Neural cell (in vitro differentiated cells): Measurements from ENCODE around the gene VAT1L. TPM values are rescaled to one million over a fixed set of nuclear protein-coding genes. Genes with fewer than 3 reads are reported as not detected.

Source experiments
- H2AFZ ChIP-seq: fragments of 200-600, 300-800 bp; sonication (generic), shearing (Covaris generic); 2 replicates; pipeline ENCODE4 v1.6.0; 2014; ENCODE audit warnings: low read depth, mild to moderate bottlenecking, antibody characterized with exemption, low read length, moderate library complexity
- H3F3A ChIP-seq: fragments of 200-600 bp; shearing (Covaris generic); 2 replicates; pipeline ENCODE4 v1.6.1; 2016; ENCODE audit warnings: mild to moderate bottlenecking, moderate library complexity, mixed read lengths, antibody characterized with exemption, low read length; ENCODE audit not compliant: insufficient read depth, poor library complexity, severe bottlenecking
- H3K27ac ChIP-seq: fragments of 200-600, 300-800 bp; sonication (generic), shearing (Covaris generic); 2 replicates; pipeline ENCODE4 v1.5.1; 2014; ENCODE audit warnings: mild to moderate bottlenecking, low read length, moderate library complexity
- H3K27me3 ChIP-seq: fragments of 300-800, 200-600 bp; sonication (generic), shearing (Covaris generic); 2 replicates; pipeline ENCODE4 v1.6.0; 2014; ENCODE audit warnings: mild to moderate bottlenecking, low read depth, low read length, moderate library complexity; ENCODE audit not compliant: insufficient read depth
- H3K36me3 ChIP-seq: fragments of 300-800, 200-600 bp; sonication (generic), shearing (Covaris generic); 2 replicates; pipeline ENCODE4 v1.5.1; 2014; ENCODE audit warnings: mild to moderate bottlenecking, antibody characterized with exemption, low read length, moderate library complexity; ENCODE audit not compliant: insufficient read depth
- H3K4me2 ChIP-seq: fragments of 300-800, 200-600 bp; sonication (generic), shearing (Covaris generic); 2 replicates; pipeline ENCODE4 v1.6.0; 2014; ENCODE audit warnings: mild to moderate bottlenecking, low read length
- H3K4me3 ChIP-seq: fragments of 300-800, 200-600 bp; sonication (generic), shearing (Covaris generic); 2 replicates; pipeline ENCODE4 v1.5.1; 2014; ENCODE audit warnings: mild to moderate bottlenecking, low read length, moderate library complexity
- H3K79me2 ChIP-seq: fragments of 200-600 bp; shearing (Covaris generic); replicated peaks from 2 replicates; pipeline ENCODE4 v1.6.0; 2014; ENCODE audit warnings: mild to moderate bottlenecking, low read length, moderate library complexity; ENCODE audit not compliant: insufficient read depth
- H3K9ac ChIP-seq: fragments of 300-800, 200-600 bp; sonication (generic), shearing (Covaris generic); 2 replicates; pipeline ENCODE4 v1.6.1; 2016; ENCODE audit warnings: mild to moderate bottlenecking, low read length, mixed read lengths
- H3K9me2 ChIP-seq: fragments of 200-600 bp; shearing (Covaris generic); 2 replicates; pipeline ENCODE4 v1.6.1; 2016; ENCODE audit warnings: mild to moderate bottlenecking, low read length, mixed read lengths; ENCODE audit not compliant: insufficient read depth
- H3K9me3 ChIP-seq: fragments of 200-600, 300-800 bp; sonication (generic), shearing (Covaris generic); 2 replicates; pipeline ENCODE4 v1.6.1; 2016; ENCODE audit warnings: mild to moderate bottlenecking, mixed run types, low read length, moderate library complexity, mixed read lengths
- H4K20me1 ChIP-seq: fragments of 200-600 bp; shearing (Covaris generic); 2 replicates; pipeline ENCODE4 v1.6.1; 2016; ENCODE audit warnings: mild to moderate bottlenecking, mixed run types; ENCODE audit not compliant: insufficient read depth
- CTCF ChIP-seq: fragments of 450-650 bp; IDR thresholded peaks from 2 replicates; pipeline ENCODE4 v1.5.1; 2014; ENCODE audit warnings: antibody characterized with exemption, mild to moderate bottlenecking, moderate library complexity; ENCODE audit not compliant: poor library complexity, severe bottlenecking
- EP300 ChIP-seq: fragments of 450-650 bp; conservative IDR thresholded peaks from 2 replicates; pipeline ENCODE4 v1.6.1; 2014; ENCODE audit warnings: antibody characterized with exemption, mild to moderate bottlenecking, moderate library complexity; ENCODE audit not compliant: poor library complexity, severe bottlenecking
- EZH2 ChIP-seq: fragments of 200-600, 300-800 bp; shearing (Covaris generic), sonication (generic); IDR thresholded peaks from 2 replicates; pipeline ENCODE4 v1.6.1; 2014; ENCODE audit warnings: antibody characterized with exemption, low read length, borderline replicate concordance, mild to moderate bottlenecking; ENCODE audit not compliant: insufficient read depth, poor library complexity, severe bottlenecking
- MXI1 ChIP-seq: fragments of 450-650 bp; conservative IDR thresholded peaks from 2 replicates; pipeline ENCODE4 v1.6.1; 2014; ENCODE audit warnings: antibody characterized with exemption, mild to moderate bottlenecking; ENCODE audit not compliant: poor library complexity, severe bottlenecking
- POLR2AphosphoS5 ChIP-seq: IDR thresholded peaks from 2 replicates; pipeline ENCODE4 v1.6.1; 2012
- RAD21 ChIP-seq: fragments of 450-650 bp; conservative IDR thresholded peaks from 2 replicates; pipeline ENCODE4 v1.6.1; 2014; ENCODE audit warnings: antibody characterized with exemption, mild to moderate bottlenecking, moderate library complexity
- REST ChIP-seq: IDR thresholded peaks from 2 replicates; pipeline ENCODE4 v1.6.1; 2012; ENCODE audit warnings: borderline replicate concordance
- SMC3 ChIP-seq: fragments of 450-650 bp; conservative IDR thresholded peaks from 2 replicates; pipeline ENCODE4 v1.6.1; 2014; ENCODE audit warnings: antibody characterized with exemption, mild to moderate bottlenecking, moderate library complexity; ENCODE audit not compliant: poor library complexity
- TAF1 ChIP-seq: IDR thresholded peaks from 2 replicates; pipeline ENCODE4 v1.6.1; 2012; ENCODE audit warnings: low read depth
- polyA plus RNA-seq: library from polyadenylated mRNA; depleted of rRNA; stranded (reverse); fragments of >200 nt; gene quantifications from 2 replicates; pipeline ENCODE4 v1.2.3, GENCODE V29; 2014

VAT1L gene
- polyA plus RNA-seq, 1 donor from 2014 or later = 54.5 TPM

GRCh38 chr16:77859493-77860232 is 71.3 kb downstream of the VAT1L start:
- H2AFZ ChIP-seq = no peak overlapping the region
- H3F3A ChIP-seq = no peaks in the 10 kb centered on the region
- H3K4me2 ChIP-seq = no peak overlapping the region
- H3K9ac ChIP-seq = no peak overlapping the region
- H3K27ac ChIP-seq = no peak overlapping the region
- H4K20me1 ChIP-seq = no peaks in the 10 kb centered on the region
- no peaks in the 10 kb centered on the region for H3K9me2 ChIP-seq
- H3K79me2 ChIP-seq = no peaks in the 10 kb centered on the region
- TF ChIP-seq POLR2AphosphoS5 (no peak), EZH2 (no peak), EP300 (no peak), SMC3 (no peak), MXI1 (no peak), RAD21 (no peak), CTCF (no peak), TAF1 (no peak), REST (no peak)
- no peaks in the 10 kb centered on the region for H3K27me3 ChIP-seq
- no peaks in the 10 kb centered on the region for H3K9me3 ChIP-seq
- no peak overlapping the region for H3K4me3 ChIP-seq
- H3K36me3 ChIP-seq = no peaks in the 10 kb centered on the region

GRCh38 chr16:77860953-77861352 is 72.6 kb downstream of the VAT1L start:
- no peaks in the 10 kb centered on the region for H3F3A ChIP-seq
- H3K79me2 ChIP-seq = no peaks in the 10 kb centered on the region
- no peak for TF ChIP-seq REST
- peak; percentile 85 for TF ChIP-seq EP300
- peak; percentile 62 for TF ChIP-seq POLR2AphosphoS5
- no peak overlapping the region for H2AFZ ChIP-seq
- no peaks in the 10 kb centered on the region for H3K9me2 ChIP-seq
- no peaks in the 10 kb centered on the region for H4K20me1 ChIP-seq
- H3K27ac ChIP-seq = peak overlapping the region; percentile 26
- no peaks in the 10 kb centered on the region for H3K36me3 ChIP-seq
- no peaks in the 10 kb centered on the region for H3K9me3 ChIP-seq
- no peak overlapping the region for H3K4me2 ChIP-seq
- no peaks in the 10 kb centered on the region for H3K27me3 ChIP-seq
- H3K4me3 ChIP-seq = peak overlapping the region; percentile 26
- H3K9ac ChIP-seq = no peak overlapping the region
